ENCODE data around the gene TBL2. TPM values are rescaled to one million over a fixed set of nuclear protein-coding genes. Genes with fewer than 3 reads are reported as not detected.
"Not testable (repeated sequence)": the region's sequence is repeated elsewhere in the genome, so short reads cannot be mapped to it uniquely, and the experiment has no call there.

The TBL2 gene
- polyA plus RNA-seq, 2 of the 4 experiments (the other 2 are of a cell fraction), result 34.4 to 46.4 TPM

- no peak overlapping the region for H3K4me2 ChIP-seq
- DNase-seq (ENCODE audit: low read depth in 1 of 2, low spot score in 1 of 2) (no peak), ATAC-seq (no peak), FAIRE-seq (no peak)
- H3K4me1 ChIP-seq, result no peaks in the 10 kb centered on the region
- WGBS (ENCODE audit: missing lambda C conversion rate), result 92% methylated on average over 10 of the region's 10 CpGs
- H3K27ac ChIP-seq, result no peak overlapping the region
- POLR2A ChIA-PET, result no interaction called here
- TF ChIP-seq FOSB (CRISPR knock-in tag; IDR thresholded peaks at IDR 0.05), result no peak
- TF ChIP-seq NPAS2 (CRISPR knock-in tag; IDR thresholded peaks at IDR 0.05; ENCODE audit: borderline replicate concordance), result no peak
- TF ChIP-seq BCL3 (IDR thresholded peaks at IDR 0.05), result no peak
- TF ChIP-seq PHF8 (IDR thresholded peaks at IDR 0.05; ENCODE audit: borderline replicate concordance, low read depth), result no peak
- no peak for TF ChIP-seq HOXA7 (CRISPR knock-in tag; IDR thresholded peaks at IDR 0.05)
- no peak for TF ChIP-seq HES2 (IDR thresholded peaks at IDR 0.05)
- TF ChIP-seq USF2 (IDR thresholded peaks at IDR 0.05), result no peak
- no peak for TF ChIP-seq RCOR1 (IDR thresholded peaks at IDR 0.05; ENCODE audit: low read depth, low read length)
- TF ChIP-seq RAD21 (conservative IDR thresholded peaks at IDR 0.05 in 1 of 2, IDR thresholded peaks at IDR 0.05 in 1 of 2), result no peak
- TF ChIP-seq ELK1 (IDR thresholded peaks at IDR 0.05; ENCODE audit: low read depth, low read length), result no peak
- no peak for TF ChIP-seq ZC3H11A (IDR thresholded peaks at IDR 0.05)
- no peak for TF ChIP-seq CHD4 (IDR thresholded peaks at IDR 0.05; ENCODE audit: borderline replicate concordance)
- TF ChIP-seq EHF (CRISPR knock-in tag; IDR thresholded peaks at IDR 0.05), result no peak
- no peak for TF ChIP-seq EHMT2 (IDR thresholded peaks at IDR 0.05; ENCODE audit: low read depth)
- no peak for TF ChIP-seq RNF2 (IDR thresholded peaks at IDR 0.05; ENCODE audit: borderline replicate concordance, low read depth)
- TF ChIP-seq PBX3 (IDR thresholded peaks at IDR 0.05), result no peak
- CTCF ChIA-PET, result interaction anchor here (1.0 kb wide), 1 partner anchor 9 kb away, joined by 3 read pairs; no protein-coding TSS in a partner anchor
- no peaks in the 10 kb centered on the region for H3K9me3 ChIP-seq
- H3K4me3 ChIP-seq, result no peak overlapping the region
These were observed 36.7 kb downstream of the TBL2 start for GRCh38 chr7:73541722-73542121.

GRCh38 chr7:73539709-73540108 is 38.7 kb downstream of the TBL2 start:
- WGBS (ENCODE audit: missing lambda C conversion rate), result 91% methylated on average over 13 of the region's 13 CpGs
- TF ChIP-seq ELK1 (IDR thresholded peaks at IDR 0.05; ENCODE audit: low read depth, low read length) (no peak), CTCF (IDR thresholded peaks at IDR 0.05) (no peak), E2F6 (IDR thresholded peaks at IDR 0.05; ENCODE audit: borderline replicate concordance, low read depth) (no peak)
- DNase-seq (ENCODE audit: low read depth in 1 of 2, low spot score in 1 of 2) (no peak), FAIRE-seq (no peak), ATAC-seq (no peak)
- no peak overlapping the region for H3K4me3 ChIP-seq
- ChIA-PET POLR2A (no interaction called here), CTCF (interaction anchor here (0.6 to 0.7 kb wide), 2 partner anchors 10 to 1042 kb away, joined by 3 to 5 read pairs; no protein-coding TSS in a partner anchor)
- H3K4me1 ChIP-seq, result no peaks in the 10 kb centered on the region
- H3K4me2 ChIP-seq, result no peak overlapping the region
- no peak overlapping the region for H3K27ac ChIP-seq
- H3K9me3 ChIP-seq, result no peaks in the 10 kb centered on the region

- 100% methylated on average over 2 of the region's 2 CpGs for WGBS (ENCODE audit: missing lambda C conversion rate)
- H3K4me3 ChIP-seq; POLR2A ChIA-PET; H3K4me2 ChIP-seq; H3K4me1 ChIP-seq; H3K9me3 ChIP-seq; FAIRE-seq; DNase-seq (ENCODE audit: low read depth in 1 of 2, low spot score in 1 of 2); ATAC-seq; H3K27ac ChIP-seq: not testable (repeated sequence)
- CTCF ChIA-PET, result interaction anchor here (0.6 to 2.1 kb wide), 5 partner anchors 12 to 792 kb away, joined by 3 to 5 read pairs (median 3); partner anchors contain the start of gene VPS37D
These were observed 39.9 kb downstream of the TBL2 start for GRCh38 chr7:73538510-73538909.

Data from A549 (cell line).